Middle frontal gyrus (tissue), 1 donor: ENCODE results near the gene NDUFS2.
"Not testable (repeated sequence)": the region's sequence is repeated elsewhere in the genome, so short reads cannot be mapped to it uniquely, and the experiment has no call there.

Source experiments
- DNase-seq: peaks from one replicate; pipeline ENCODE4 v3.0.0-alpha.2; 2015; ENCODE audit warnings: low spot score; ENCODE audit errors: extremely low spot score

Gene NDUFS2

DNA sequence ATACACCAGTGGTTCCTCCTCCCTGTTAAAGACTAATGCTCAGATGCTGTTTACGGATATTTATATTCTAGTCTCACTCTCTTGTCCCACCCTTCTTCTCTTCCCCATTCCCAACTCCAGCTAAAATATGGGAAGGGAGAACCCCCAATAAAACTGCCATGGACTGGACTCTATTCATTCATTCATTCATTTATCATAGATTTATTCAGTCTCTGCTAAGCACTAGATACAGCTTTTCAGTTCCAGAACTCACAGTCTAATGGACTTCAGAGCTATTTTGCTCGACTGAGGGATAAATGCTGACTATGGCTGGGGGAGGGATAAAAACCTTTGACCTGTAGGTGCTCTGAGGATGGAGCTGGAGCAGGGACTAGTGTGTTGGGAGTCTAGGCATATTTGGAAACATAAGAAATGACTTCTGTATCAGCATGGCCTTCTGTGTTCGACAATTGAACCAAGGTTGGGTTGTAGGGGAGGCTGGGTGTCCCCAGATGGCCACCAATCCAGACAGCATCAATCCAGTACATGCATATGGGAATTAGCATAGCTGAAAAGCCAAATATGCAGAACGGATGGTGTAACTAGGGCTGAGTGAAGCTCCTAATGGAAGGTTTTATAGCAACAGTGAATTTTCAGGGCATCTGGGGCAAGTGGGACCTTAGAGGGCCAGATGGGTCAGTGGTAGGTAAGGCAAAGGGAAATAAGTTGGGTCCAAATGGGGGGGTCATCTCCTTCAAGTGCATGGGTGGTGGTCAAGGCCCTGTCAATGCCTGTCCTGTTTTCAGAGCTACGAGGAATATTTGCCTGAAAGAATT, 17.1 kb downstream of the NDUFS2 start:
- no peak for DNase-seq

DNA sequence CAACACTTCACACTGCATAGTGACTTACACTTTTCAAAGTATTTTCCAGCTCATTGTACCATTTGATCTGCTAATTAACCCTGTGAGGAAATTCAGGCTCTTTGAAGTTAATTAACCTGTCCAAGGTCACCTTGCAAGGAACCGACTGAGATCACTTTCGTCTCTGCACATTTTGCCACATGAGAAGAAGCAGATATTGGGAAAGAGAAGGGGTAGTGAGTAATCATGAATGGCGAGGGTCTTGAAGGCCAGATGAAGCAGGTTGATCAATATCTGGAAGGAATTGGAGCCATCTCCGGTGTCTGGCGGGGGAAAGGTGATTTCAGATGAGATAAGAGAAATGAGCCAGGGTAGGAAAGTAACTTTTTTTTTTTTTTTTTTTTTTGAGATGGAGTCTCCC, 17.8 kb downstream of the NDUFS2 start:
- DNase-seq: no peak

DNA sequence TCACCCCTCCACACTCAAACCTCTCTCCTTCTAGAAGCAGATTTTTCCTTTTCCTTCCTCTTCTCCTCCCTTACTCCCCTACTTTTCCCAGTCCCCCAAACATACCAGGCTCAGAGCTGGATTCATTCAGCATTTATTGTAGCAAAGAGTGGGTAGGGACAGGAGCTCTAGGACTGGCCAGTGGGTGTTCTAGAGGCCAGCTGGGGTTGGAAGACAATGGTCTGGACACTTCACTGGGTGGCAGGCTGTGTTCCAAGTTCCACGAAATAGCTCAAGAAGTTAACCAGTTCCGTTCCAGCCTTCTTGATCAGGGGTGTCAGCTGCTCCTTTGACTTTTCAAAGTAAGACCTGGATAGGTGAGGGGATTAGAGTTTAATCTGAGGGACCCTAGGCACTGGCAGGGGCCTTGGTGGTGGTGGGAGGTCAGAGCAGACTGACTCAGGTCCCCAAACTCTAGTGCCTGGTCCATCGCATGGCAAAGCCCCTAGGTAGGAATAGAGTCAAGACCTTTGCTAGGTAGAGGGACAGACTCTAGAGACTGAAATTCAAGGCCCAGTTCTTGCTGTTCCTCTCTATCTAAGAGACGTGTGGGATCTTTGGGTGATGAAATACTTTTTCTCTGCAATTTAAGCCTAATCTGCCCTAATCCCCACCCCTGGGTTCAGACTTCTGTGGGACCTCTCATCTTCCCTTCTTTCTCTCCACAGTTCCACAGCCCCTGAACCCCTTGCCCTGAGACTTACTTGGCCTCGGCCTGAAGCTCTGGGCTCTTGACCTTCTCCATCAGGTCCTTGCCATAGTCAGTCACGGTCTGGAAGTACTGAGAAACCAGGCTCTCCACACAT, 20.2 kb downstream of the NDUFS2 start:
- DNase-seq: no peak

DNA sequence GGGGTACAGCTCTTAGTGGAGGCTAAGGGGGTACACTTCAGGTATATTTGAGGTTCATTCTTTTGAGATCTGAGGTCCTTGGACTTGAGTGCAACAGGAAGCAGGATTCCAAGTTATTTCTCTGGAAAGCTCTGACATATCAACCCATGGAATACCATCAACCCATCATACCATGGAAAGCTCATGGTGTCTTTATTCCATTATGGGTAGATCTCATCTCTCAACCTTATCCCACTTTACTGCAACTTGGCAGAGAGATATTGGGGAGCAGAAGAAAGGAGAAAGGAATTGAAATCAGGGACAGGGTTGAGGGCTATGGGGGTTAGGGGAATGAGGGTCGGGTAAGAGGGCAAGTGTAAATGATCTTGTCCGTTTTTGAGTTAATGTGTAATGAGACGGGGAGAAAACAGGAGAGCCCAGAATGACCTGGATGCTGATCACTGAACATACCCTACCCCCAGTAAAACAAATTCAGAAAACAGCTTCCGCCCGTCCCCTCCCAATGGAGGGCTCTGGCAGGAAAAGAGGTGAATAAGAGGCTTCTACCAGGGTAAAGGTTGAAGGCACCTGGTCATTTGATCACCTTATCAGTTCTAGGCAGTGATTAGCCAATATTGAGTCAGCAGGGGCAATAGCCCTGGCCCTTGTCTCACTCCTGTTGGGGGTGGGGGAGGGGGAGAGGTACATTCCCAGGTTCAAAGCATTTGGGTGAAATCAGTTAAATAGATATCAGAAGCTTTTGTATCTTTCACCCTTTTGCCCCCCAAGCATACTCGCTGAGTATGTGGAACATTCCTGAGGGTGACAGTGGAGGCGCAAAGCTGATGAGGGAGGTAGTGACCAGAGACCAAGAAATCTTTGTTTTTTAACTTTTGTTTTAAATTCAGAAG, 21.9 kb downstream of the NDUFS2 start:
- no peak for DNase-seq

DNA sequence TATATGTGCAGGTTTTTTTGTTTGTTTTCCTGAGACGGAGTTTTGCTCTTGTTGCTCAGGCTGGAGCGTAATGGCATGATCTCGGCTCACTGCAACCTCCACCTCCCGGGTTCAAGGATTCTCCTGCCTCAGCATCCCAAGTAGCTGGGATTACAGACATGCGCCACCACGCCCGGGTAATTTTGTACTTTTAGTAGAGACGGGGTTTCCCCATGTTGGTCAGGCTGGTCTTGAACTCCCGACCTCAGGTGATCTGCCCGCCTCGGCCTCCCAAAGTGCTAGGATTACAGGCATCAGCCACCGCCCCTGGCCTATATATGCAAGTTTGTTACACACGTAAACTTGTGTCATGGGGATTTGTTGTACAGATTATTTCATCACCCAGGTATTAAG, 22.5 kb downstream of the NDUFS2 start:
- not testable (repeated sequence) for DNase-seq

DNA sequence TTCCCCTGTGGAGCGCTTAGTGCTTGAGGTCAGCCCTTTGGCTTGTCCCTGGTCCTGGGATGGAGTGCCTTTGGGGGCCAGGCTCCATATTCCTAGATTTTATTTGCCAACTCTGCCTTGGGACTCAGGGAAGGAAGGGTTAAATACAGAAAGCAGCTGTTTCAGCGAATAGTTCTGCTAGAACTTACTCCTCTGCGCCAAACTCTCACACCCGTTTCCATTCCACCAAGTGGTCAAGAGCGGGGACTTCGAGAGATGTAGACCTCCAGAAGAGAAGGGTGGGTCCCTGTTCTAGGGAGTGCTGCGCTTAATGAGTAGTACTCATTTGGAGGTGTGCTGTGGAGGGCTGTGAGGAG, 23.0 kb downstream of the NDUFS2 start:
- DNase-seq: no peak

DNA sequence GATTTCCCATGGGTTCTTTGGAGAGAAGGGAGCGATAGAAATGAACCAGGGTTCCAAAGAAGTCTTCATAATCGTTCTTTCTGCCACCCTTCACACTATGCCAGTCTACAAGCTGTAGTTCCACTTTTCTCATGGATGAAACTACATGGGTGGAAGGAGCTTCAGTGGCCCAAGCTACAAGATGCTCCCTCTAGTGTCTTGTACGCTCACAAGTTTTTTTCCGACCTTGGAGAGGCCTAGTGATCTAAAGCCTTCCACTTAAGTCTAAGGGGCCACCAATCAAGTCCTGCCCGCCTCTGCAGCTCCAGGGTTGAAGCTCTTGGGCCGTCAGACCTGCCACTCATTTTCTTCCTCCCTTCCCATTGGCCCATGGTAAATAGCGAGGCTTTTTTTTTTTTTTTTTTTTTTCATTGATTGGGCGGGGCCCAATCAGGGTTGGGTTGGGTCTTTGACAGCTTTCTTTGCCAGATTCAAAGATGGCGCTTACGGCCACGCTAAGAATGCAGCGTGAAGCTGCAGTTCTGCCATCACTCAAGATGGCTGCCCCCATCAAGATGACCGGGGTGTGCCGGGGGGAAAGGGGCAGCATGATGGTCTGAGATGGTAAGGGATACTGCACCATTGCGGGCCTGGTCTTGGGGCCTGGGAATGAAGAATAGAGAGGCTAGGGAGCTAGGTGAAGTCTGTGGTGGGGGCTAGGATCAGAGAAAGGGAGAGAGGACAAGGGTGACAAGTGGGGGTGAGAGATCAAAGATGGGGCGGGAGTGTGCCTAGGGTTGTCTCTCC, 23.6 kb downstream of the NDUFS2 start, which contains the start of gene TOMM40L:
TSS of gene TOMM40L (plus strand) at position 527 of the 786 bp plus-strand sequence. CDS start 430 bp downstream, outside the sequence.
- peak; percentile 92 for DNase-seq

DNA sequence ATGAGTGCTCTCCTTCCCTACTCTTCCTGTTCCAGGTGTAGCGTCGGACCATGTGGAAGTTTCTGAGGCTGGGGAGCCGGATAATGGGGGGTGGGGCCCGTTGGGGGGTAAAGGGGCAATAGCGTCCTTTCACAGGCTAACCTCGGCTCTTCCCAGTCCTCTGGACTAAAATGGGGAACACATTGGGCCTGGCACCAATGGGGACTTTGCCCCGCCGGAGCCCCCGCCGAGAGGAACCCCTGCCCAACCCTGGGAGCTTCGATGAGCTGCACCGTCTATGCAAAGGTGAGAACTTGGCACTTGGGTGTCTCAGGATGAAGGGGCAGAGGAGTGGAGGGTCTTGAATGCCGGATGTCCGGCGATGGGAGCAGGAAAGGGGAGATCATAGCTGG, 24.1 kb downstream of the NDUFS2 start:
- no peak for DNase-seq

DNA sequence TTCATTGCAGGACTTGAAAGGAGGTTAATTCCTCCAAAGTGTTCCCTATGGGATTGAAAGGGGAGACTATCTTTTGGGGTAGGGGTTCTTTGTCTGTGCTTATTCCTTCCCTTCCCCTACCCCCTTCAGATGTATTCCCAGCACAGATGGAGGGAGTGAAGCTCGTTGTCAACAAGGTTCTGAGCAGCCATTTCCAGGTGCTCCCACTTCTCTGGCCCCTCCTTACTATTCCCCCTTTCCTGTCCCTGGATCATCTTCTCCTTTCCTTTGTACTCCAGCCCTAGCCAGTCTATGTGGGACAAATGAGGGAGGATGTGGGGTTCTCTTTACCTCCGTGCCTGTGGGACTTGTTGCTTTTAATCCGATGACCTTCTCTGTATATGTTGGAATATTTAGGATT, 24.6 kb downstream of the NDUFS2 start:
- DNase-seq: no peak

DNA sequence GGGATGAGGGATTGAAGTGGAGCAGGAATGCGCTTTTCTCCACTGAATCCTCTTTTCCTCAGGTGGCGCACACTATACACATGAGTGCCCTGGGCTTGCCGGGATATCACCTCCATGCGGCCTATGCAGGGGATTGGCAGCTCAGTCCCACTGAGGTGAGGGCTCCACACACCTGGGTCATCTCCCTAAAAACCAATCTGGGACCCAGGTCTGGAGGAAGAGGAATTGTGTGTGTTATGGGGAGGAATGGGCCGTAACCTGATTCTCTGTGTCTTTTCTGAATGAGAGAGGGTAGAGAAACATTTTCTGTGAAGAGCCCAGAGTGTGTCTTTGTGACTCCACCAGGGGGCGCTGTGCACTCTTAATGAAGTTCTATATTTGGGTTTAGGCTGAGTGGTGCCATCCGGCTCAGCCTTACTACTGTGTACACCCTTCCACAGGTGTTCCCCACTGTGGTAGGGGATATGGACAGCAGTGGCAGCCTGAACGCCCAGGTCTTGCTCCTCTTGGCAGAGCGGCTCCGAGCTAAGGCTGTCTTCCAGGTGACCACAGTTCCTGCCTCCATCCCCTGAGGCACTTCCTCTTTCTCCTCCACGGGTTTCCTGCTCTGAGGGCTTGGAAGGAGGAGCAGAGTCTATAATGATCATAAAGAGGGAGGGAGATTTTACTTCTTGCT, 25.2 kb downstream of the NDUFS2 start:
- DNase-seq: peak; percentile 44

DNA sequence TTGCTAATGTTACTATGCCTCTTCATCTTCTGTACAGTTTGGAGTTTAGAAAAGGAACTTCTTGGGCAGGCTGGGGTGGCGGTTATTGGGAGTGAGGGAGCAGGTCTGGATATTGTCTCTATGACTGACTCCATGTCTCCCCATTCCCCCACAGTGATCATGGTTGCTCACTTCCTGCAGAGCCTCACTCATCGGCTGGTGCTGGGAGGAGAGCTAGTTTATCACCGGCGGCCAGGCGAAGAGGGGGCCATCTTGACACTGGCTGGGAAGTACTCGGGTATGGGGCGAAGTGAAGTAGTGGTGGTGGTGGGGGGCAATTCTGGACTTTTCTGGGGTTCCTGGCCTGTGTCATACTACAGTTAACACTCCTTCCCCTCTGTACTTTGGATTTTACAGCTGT, 25.9 kb downstream of the NDUFS2 start:
- DNase-seq: no peak

DNA sequence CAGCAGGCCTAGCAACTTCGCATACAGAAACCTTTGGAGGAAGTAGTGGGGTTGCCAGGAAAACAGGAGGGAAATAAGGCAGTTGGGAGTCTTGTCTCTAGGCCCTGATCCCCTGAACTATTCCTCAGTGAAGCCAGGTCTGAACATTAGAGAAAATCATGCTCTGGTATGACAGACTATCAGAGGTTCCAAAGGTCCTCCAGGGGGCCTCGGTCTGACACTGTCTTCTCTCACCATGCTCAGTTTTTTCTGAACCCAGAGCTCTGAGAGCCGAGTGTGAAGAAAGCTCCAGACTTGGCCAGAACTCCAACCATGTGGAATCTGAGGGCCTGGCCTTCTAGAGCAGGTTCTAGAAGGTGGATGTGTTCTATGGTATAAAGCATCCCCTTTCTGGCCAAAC, 27.7 kb downstream of the NDUFS2 start:
- no peak for DNase-seq

DNA sequence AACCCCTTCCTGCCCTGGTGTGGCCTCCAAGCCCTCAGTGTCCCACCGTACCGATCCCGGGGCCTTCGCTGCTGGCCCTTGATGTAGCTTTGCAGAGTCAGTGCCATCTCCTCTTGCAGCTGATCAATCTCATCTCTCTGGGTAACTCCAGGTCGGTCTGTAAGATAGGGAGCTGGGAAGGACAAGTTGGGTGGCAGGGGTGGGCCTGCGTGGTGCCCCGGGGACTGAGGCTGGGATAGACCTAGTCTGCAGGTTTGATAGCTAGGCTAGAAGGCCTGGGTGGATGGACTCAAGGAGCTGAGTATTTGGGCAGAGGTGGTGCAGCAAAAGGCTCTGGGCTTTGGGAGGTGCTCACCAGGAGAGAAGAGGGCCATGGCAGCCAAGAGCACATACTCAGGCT, 28.6 kb downstream of the NDUFS2 start:
- no peak for DNase-seq

DNA sequence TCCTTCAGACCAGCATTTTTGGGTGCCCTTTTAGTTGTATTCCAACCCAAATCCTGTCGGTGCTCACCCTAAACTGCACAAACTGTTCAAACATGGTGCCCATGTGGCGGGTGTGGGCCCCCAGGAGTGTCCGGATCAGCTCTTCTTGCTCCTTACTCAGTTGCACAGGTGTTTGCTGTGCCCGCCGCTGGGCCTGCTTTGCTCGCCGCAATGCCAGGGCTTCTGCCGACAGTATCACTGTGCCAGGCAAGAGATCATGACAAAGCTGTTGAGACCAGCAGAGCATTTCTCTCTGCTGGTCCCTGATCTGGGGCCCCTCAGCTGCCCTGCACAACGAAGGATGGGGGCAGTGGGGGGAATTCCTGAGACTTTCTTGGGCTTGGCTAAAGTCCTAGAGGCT, 30.9 kb downstream of the NDUFS2 start:
- DNase-seq: no peak

DNA sequence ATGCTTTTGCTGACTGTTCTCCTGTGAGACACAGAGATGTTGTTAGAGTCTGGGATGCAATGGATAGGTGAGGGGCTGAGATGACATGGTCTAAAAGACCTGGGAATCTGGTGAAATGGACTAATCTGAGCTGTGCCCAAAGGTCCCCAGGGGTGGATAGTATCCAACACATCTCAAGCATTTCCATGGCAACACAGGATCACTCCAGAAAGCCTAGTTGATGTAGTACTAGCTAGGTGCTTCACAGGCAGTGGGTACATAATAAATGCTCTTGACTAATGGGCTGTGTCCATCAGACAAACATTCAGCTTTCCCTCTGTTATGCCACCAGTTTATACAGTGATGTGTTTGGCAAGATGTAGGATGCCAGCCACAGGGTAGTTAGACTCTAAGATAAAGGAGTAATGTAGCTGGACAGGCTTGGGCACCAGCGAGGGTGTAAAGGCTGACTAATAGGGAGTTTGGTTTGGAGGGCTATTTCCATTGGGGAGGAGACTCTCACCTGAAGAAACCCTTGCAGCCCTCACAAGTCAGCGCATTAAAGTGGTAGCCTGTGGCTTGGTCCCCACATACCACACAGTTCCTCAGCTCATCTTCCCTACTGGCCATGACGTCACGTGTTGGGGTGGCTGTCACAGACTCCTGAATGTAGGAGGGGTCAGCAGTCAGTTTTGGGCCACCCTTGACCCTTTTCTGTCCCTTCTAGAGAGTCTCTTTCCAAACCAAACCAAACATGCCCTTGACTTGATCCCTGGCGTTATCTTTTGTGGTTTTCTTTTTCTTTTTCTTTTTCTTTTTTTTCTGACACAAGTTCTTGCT, 34.0 kb downstream of the NDUFS2 start:
- DNase-seq: no peak

DNA sequence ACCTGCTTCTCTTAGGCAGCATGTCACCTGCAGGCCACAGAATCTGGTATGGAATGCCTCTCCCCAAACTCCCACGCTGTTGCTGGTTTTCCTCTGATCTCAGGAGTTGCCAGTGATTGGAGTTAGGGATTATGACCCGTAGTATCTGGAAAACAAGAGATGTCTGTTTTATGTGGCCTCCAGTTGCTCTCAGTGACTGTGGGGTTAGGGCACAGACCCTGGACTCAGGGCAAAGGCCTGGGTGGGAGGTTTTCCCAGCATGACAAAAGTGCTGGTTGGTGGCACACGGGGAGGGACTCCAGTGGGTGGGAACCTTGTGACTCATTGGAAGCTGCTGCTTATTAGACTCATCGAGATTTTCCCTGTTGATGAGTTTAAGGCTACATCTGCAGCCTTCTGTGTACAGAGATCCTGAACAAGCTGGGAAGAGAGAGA, 35.9 kb downstream of the NDUFS2 start, which contains the start of gene NR1I3:
TSS of gene NR1I3 (minus strand) at position 165 of the 435 bp plus-strand sequence. CDS start 1,638 bp downstream, outside the sequence.
- DNase-seq: no peak

DNA sequence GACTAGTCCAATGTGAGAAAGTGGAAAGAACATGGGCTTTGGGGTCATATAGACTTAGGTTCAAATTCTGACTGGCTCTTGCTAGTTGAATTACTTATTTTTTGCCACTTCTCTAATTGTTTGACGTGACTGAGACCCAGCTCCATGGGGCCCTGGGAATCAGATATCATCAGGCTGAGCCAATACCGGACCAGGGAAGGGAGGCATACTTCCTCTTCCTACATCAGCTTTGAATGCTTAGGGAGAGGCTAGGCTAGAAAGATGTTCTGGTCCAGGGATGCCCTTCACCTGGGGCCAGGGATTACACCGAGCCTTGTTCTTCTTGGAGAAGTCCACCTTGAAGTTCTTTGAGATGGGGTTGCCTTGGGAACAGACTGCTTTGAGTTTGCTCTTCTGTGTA, 39.5 kb downstream of the NDUFS2 start:
- no peak for DNase-seq

DNA sequence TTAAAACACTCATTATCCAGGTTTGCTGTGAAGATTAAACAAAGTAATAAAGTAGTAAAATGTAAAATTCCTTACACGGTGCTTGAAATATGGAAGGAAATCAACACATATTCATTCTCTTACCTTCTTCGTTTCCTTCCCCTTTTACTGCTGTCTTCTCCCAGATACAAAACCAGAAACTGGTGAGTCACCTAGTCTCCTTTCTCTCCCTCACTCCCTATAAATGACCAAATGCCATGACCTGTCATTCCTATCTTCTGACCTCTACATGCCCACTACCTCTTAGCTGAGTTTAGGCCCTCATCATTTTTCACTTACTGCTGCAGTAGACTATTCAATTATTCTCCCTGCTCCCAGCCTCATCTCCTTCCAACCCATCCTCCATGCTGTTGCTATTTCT, 40.1 kb downstream of the NDUFS2 start:
- no peak for DNase-seq

DNA sequence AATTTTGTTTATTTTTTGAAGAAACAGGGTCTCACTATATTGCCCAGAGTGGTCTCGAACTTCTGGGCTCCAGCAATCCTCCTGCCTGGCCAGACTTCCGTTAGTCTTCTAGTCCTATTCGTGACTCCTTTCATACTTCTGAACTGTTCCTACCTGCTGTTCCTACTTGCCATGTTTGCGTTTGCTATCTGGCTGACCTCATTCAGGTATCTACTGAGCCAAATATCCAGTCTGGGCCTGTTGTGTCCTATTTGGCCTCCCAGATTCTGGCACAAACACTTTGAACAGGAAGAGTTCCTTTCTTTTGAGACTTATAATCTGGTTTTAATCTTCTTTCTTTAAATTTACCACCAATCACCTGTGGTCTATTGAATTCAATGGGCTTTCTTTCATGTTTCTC, 42.7 kb downstream of the NDUFS2 start:
- no peak for DNase-seq
